Calu3 (cell line): ENCODE results near the gene NCKAP1. TPM values are rescaled to one million over a fixed set of nuclear protein-coding genes. Genes with fewer than 3 reads are reported as not detected.
"Not testable (repeated sequence)": the region's sequence is repeated elsewhere in the genome, so short reads cannot be mapped to it uniquely, and the experiment has no call there.

Source experiments
- BruUV-seq: library from RNA; stranded (reverse); fragments of 400-500 nt; replicated peaks from 2 replicates; lab custom pipeline; 2021; lab: Mats Ljungman, UMichigan
- CTCF ChIA-PET: fragments of 300-600 bp; sonication (Branson Sonifier 250); formaldehyde crosslinking; loops from one replicate; lab custom pipeline; 2022; ENCODE audit warnings: antibody characterized with exemption; lab: Charles Lee
- DNase-seq: peaks from one replicate; pipeline ENCODE4 v3.0.0; 2022
- H3K27ac Mint-ChIP-seq: one replicate; pipeline ENCODE4 v1.8.0; 2022; ENCODE audit warnings: mixed read lengths; ENCODE audit not compliant: unreplicated experiment
- H3K27me3 Mint-ChIP-seq: one replicate; pipeline ENCODE4 v1.8.0; 2022; ENCODE audit warnings: mixed read lengths; ENCODE audit not compliant: unreplicated experiment
- H3K36me3 Mint-ChIP-seq: one replicate; pipeline ENCODE4 v1.8.0; 2022; ENCODE audit warnings: mild to moderate bottlenecking, moderate library complexity, mixed read lengths; ENCODE audit not compliant: insufficient read depth, unreplicated experiment
- H3K4me1 Mint-ChIP-seq: one replicate; pipeline ENCODE4 v1.8.0; 2022; ENCODE audit warnings: mild to moderate bottlenecking, low read depth, mixed read lengths; ENCODE audit not compliant: unreplicated experiment
- H3K4me3 Mint-ChIP-seq: one replicate; pipeline ENCODE4 v1.8.0; 2022; ENCODE audit warnings: mild to moderate bottlenecking, low read depth, moderate library complexity, mixed read lengths; ENCODE audit not compliant: unreplicated experiment
- H3K9me3 Mint-ChIP-seq: one replicate; pipeline ENCODE4 v1.8.0; 2022; ENCODE audit warnings: low read depth, mixed read lengths; ENCODE audit not compliant: unreplicated experiment
- CTCF ChIP-seq: fragments of 200-600 bp; IDR thresholded peaks from one replicate; pipeline ENCODE4 v1.8.0; 2022; ENCODE audit warnings: antibody characterized with exemption; ENCODE audit not compliant: unreplicated experiment
- intact Hi-C: fragments of 100-400 bp; cut with micrococcal nuclease; formaldehyde crosslinking; loops from one replicate; pipeline ENCODE4 v1.10.0; 2022; ENCODE audit not compliant: unreplicated experiment
- total RNA-seq: library from RNA; stranded (reverse); gene quantifications from 2 replicates; pipeline ENCODE4 v1.2.3, GENCODE V29; 2022

The NCKAP1 gene
- total RNA-seq, 1 experiment from 2014 or later, result 157 TPM

DNA sequence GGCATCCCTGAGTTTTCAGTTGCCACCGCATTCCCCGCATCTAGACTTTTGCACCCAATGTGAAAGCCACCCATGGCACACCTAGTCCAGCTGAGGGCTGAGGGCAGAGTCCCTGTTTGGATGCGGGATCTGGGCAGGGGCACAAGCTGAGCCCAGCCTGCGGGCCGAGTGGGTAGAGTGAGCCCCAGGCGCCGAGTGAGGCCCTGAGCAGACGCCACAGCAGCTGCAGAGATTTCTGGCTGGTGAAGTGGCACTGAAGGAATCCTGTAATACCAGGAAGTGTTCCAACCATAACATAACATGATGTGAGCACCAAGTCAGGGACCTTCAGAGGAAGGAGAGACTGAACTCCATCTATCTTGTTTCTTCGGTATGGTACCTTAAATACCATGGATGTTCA is 144.1 kb downstream of the NCKAP1 start:
- H3K27ac Mint-ChIP-seq, result no peak overlapping the region
- H3K36me3 Mint-ChIP-seq, result no peaks in the 10 kb centered on the region
- H3K9me3 Mint-ChIP-seq, result no peaks in the 10 kb centered on the region
- TF ChIP-seq CTCF, result no peak
- intact Hi-C loops, result no loop called here
- no peaks in the 10 kb centered on the region for H3K4me1 Mint-ChIP-seq
- H3K4me3 Mint-ChIP-seq, result no peak overlapping the region
- CTCF ChIA-PET, result interaction anchor here (0.7 kb wide), 1 partner anchor 162 kb away, joined by 4 read pairs; no protein-coding TSS in a partner anchor
- no TSS peak for BruUV-seq
- no peaks in the 10 kb centered on the region for H3K27me3 Mint-ChIP-seq
- no peak for DNase-seq

DNA sequence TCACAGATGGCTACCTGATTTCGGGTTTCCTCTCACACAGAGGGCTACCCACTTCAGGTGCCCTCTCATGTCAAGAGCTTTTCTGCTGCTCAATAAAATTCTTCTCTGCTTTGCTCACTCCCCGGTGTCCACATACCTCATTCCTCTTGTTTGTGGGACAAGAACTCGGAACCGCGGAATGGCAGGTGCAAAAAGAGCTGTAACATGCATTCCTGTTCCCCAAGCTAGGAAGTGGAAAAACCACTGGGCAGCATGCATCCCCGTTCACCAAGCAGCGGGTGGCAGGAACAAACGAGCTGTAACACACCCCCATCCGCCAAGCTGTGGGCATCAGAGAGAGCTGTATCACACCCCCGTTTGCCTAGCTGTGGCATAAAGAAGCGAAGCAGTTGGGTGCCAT is 144.6 kb downstream of the NCKAP1 start:
- TF ChIP-seq CTCF, result no peak
- H3K9me3 Mint-ChIP-seq, result no peaks in the 10 kb centered on the region
- no peaks in the 10 kb centered on the region for H3K27me3 Mint-ChIP-seq
- DNase-seq, result no peak
- no peaks in the 10 kb centered on the region for H3K36me3 Mint-ChIP-seq
- BruUV-seq, result no TSS peak
- H3K27ac Mint-ChIP-seq, result no peak overlapping the region
- no peaks in the 10 kb centered on the region for H3K4me1 Mint-ChIP-seq
- CTCF ChIA-PET, result interaction anchor here (0.6 to 0.7 kb wide), 2 partner anchors 162 to 610 kb away, joined by 3 to 4 read pairs; no protein-coding TSS in a partner anchor
- intact Hi-C loops, result no loop called here
- no peak overlapping the region for H3K4me3 Mint-ChIP-seq

DNA sequence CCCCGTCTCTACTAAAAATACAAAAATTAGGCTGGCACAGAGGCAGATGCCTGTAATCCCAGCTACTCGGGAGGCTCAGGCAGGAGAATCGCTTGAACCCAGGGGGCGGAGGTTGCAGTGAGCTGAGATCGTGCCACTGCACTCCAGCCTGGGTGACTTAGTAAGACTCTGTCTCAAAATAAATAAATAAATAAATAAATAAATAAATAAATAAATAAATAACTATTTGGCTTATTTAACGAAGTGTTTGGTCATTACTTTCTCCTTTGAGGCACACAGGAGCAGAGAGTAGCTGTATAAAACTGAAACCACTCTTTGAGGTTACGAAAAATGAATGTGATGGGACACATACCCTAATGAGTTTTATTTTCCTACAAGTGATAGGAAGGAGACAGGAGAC is 145.2 kb downstream of the NCKAP1 start:
- H3K27ac Mint-ChIP-seq, H3K27me3 Mint-ChIP-seq, H3K9me3 Mint-ChIP-seq, intact Hi-C loops, BruUV-seq, H3K4me1 Mint-ChIP-seq, H3K4me3 Mint-ChIP-seq, DNase-seq, H3K36me3 Mint-ChIP-seq: not testable (repeated sequence)
- CTCF ChIA-PET, result interaction anchor here (0.6 kb wide), 1 partner anchor 609 kb away, joined by 3 read pairs; no protein-coding TSS in a partner anchor

DNA sequence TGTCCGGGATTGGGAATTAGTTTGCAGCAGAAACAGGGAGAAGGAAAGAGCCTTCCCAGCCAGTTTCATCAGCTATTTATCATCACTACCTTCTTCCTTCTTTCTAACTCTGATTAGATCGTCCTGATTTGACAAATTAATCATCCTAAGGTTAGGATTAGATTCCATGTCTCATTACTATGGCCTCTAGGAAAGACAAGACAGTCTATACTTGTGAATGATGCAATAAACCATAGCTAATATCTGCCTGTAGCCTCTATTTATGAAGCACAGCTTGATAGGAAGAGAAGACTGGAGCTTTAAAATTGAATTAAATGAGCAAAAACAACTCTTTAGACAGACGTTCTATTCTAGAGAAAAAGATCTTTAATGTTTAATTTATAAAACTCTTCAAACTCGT is 146.6 kb downstream of the NCKAP1 start:
- CTCF ChIA-PET, result interaction anchor here (0.8 to 0.9 kb wide), 2 partner anchors 9 to 14 kb away, joined by 3 read pairs; no protein-coding TSS in a partner anchor
- Mint-ChIP-seq H3K27me3 (no peaks in the 10 kb centered on the region), H3K4me3 (no peak overlapping the region), H3K4me1 (no peaks in the 10 kb centered on the region), H3K36me3 (no peaks in the 10 kb centered on the region), H3K9me3 (no peaks in the 10 kb centered on the region), H3K27ac (no peak overlapping the region)
- no peak for TF ChIP-seq CTCF
- DNase-seq, result no peak
- intact Hi-C loops, result no loop called here
- BruUV-seq, result no TSS peak

GRCh38 chr2:182890773-182891378 is 147.4 kb downstream of the NCKAP1 start:
- TF ChIP-seq CTCF, result no peak
- no peak overlapping the region for H3K27ac Mint-ChIP-seq
- no peak overlapping the region for H3K4me3 Mint-ChIP-seq
- CTCF ChIA-PET, result interaction anchor here (0.8 kb wide), 1 partner anchor 8 kb away, joined by 3 read pairs; no protein-coding TSS in a partner anchor
- no peak for DNase-seq
- H3K4me1 Mint-ChIP-seq, result no peaks in the 10 kb centered on the region
- no peaks in the 10 kb centered on the region for H3K27me3 Mint-ChIP-seq
- intact Hi-C loops, result no loop called here
- BruUV-seq, result no TSS peak
- H3K36me3 Mint-ChIP-seq, result no peaks in the 10 kb centered on the region
- no peaks in the 10 kb centered on the region for H3K9me3 Mint-ChIP-seq
